Measurements from ENCODE around the gene CRY2. TPM values are rescaled to one million over a fixed set of nuclear protein-coding genes. Genes with fewer than 3 reads are reported as not detected.

CRY2 gene
- total RNA-seq: 10 to 100 TPM; 42.2 to 73.6 (median 50.2) TPM

DNA sequence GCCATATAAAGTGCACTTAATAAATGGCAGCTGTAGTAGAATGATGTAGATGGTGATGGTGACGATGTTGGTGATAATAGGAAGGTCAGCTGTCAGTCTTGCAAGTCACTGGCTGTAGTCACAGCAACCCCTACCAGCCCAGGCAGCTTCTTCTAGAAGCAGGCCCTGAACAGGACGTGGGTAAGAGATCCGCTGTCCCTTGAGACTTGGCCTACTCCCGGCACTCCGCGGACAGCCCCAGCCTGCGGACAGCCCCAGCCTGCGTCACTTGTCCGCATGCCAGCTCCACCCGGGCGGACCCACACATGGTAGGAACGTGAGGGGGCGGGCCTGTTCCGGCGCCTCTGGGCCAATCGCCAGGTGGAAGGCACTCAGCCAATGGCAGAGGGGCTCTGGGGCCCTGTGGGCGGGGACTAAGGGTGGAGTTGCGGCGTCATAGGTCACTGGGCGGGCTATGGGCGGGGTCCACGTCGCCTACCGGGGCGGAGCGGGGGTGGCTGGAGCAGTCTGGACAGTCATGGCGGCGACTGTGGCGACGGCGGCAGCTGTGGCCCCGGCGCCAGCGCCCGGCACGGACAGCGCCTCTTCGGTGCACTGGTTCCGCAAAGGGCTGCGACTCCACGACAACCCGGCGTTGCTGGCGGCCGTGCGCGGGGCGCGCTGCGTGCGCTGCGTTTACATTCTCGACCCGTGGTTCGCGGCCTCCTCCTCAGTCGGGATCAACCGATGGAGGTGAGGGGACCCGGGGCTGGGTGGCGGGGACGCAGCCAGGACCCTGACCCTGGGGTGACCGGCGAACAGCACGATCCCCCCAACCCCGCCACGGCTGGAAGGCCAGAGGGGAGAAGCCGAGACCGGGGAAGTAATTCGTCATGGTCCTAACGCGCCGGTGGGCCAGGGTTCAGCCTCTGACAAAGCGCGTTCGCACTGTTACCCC, at the start of gene CRY2:
CRY2 (plus strand) TSS at position 502 of the 937 bp plus-strand sequence; CDS start at position 518, 16 bp downstream.
- Histone ChIP-seq H3K36me3 (no peaks in the 10 kb centered on the region), H3K27me3 (no peaks in the 10 kb centered on the region), H3K27ac (peak within 1 kb of the TSS; percentile 93 to 97 (median 96)), H3K4me3 (peak within 1 kb of the TSS; percentile 60 to 88 (median 82)), H3K4me1 (peaks cover 12 to 69% (median 34%) of the 10 kb centered on the region in 4 donors), H3K9me3 (no peaks in the 10 kb centered on the region)
- intact Hi-C loops (cut with DNase I; ENCODE audit: low total_unique reads): no loop called here
- WGBS, 2 donors (ENCODE audit: low coverage in 1 of 2): 1% methylated on average over 26 of the region's 75 CpGs; no CpG with 5 or more reads in 1 of the 2 donors
- DNase-seq: peak; percentile 100
- in situ Hi-C loops (cut with MboI; ENCODE audit: low pct_ligation_motif_present in 1 of 4, low pct_unique_long_range_greater_than_20kb in 1 of 4, low sequenced_read_pairs in 3 of 4): no loop called here
- TF ChIP-seq POLR2A (IDR thresholded peaks at IDR 0.05) (peak; percentile 99), EP300 (IDR thresholded peaks at IDR 0.05; ENCODE audit: low read depth) (peak; percentile 38), CTCF (IDR thresholded peaks at IDR 0.05) (no peak), POLR2AphosphoS5 (IDR thresholded peaks at IDR 0.05) (peak; percentile 99)

- intact Hi-C loops (cut with DNase I; ENCODE audit: low total_unique reads) (no loop called here), in situ Hi-C loops (cut with MboI; ENCODE audit: low pct_ligation_motif_present in 1 of 4, low pct_unique_long_range_greater_than_20kb in 1 of 4, low sequenced_read_pairs in 3 of 4) (no loop called here)
- no peaks in the 10 kb centered on the region for H3K36me3 ChIP-seq
- no peaks in the 10 kb centered on the region for H3K27me3 ChIP-seq
- no peaks in the 10 kb centered on the region for H3K9me3 ChIP-seq
- no peak overlapping the region for H3K4me3 ChIP-seq
- peaks cover 0 to 19% (median 18%) of the 10 kb centered on the region in 4 donors for H3K4me1 ChIP-seq
- 83% methylated on average over 10 of the region's 10 CpGs; no CpG with 5 or more reads in 1 of the 2 donors for WGBS, 2 donors (ENCODE audit: low coverage in 1 of 2)
- no peak for DNase-seq
- H3K27ac ChIP-seq: no peak overlapping the region
- TF ChIP-seq POLR2A (IDR thresholded peaks at IDR 0.05): no peak
- TF ChIP-seq POLR2AphosphoS5 (IDR thresholded peaks at IDR 0.05): no peak
- no peak for TF ChIP-seq CTCF (IDR thresholded peaks at IDR 0.05)
- no peak for TF ChIP-seq EP300 (IDR thresholded peaks at IDR 0.05; ENCODE audit: low read depth)
Observed at GRCh38 chr11:45798793-45799441, 48.4 kb upstream of the CRY2 start.

GRCh38 chr11:45799562-45799961, 47.7 kb upstream of the CRY2 start:
- WGBS, 2 donors (ENCODE audit: low coverage in 1 of 2): 95 to 100% methylated on average over 3 of the region's 3 CpGs
- Histone ChIP-seq H3K4me1 (peaks cover 0 to 20% (median 19%) of the 10 kb centered on the region in 4 donors), H3K4me3 (no peak overlapping the region), H3K27ac (no peak overlapping the region), H3K27me3 (no peaks in the 10 kb centered on the region), H3K36me3 (no peaks in the 10 kb centered on the region), H3K9me3 (no peaks in the 10 kb centered on the region)
- no peak for DNase-seq
- intact Hi-C loops (cut with DNase I; ENCODE audit: low total_unique reads) (no loop called here), in situ Hi-C loops (cut with MboI; ENCODE audit: low pct_ligation_motif_present in 1 of 4, low pct_unique_long_range_greater_than_20kb in 1 of 4, low sequenced_read_pairs in 3 of 4) (no loop called here)
- TF ChIP-seq CTCF (IDR thresholded peaks at IDR 0.05) (no peak), POLR2A (IDR thresholded peaks at IDR 0.05) (no peak), POLR2AphosphoS5 (IDR thresholded peaks at IDR 0.05) (no peak), EP300 (IDR thresholded peaks at IDR 0.05; ENCODE audit: low read depth) (no peak)

GRCh38 chr11:45800261-45800660, 47.0 kb upstream of the CRY2 start:
- Histone ChIP-seq H3K4me3 (no peak overlapping the region), H3K4me1 (peaks cover 0 to 20% (median 19%) of the 10 kb centered on the region in 4 donors), H3K27ac (no peak overlapping the region), H3K27me3 (no peaks in the 10 kb centered on the region), H3K9me3 (no peaks in the 10 kb centered on the region), H3K36me3 (no peaks in the 10 kb centered on the region)
- 83 to 94% methylated on average over 2 of the region's 2 CpGs for WGBS, 2 donors (ENCODE audit: low coverage in 1 of 2)
- intact Hi-C loops (cut with DNase I; ENCODE audit: low total_unique reads): no loop called here
- no peak for DNase-seq
- TF ChIP-seq POLR2A (IDR thresholded peaks at IDR 0.05): no peak
- no peak for TF ChIP-seq CTCF (IDR thresholded peaks at IDR 0.05)
- no peak for TF ChIP-seq POLR2AphosphoS5 (IDR thresholded peaks at IDR 0.05)
- no peak for TF ChIP-seq EP300 (IDR thresholded peaks at IDR 0.05; ENCODE audit: low read depth)
- in situ Hi-C loops (cut with MboI; ENCODE audit: low pct_ligation_motif_present in 1 of 4, low pct_unique_long_range_greater_than_20kb in 1 of 4, low sequenced_read_pairs in 3 of 4): no loop called here
